Mucosa of descending colon (tissue), 3 donors: ENCODE measurements around the gene MBD3L1. TPM values are rescaled to one million over a fixed set of nuclear protein-coding genes. Genes with fewer than 3 reads are reported as not detected.

Source experiments
- ATAC-seq: fragments of 200-7000 bp; cut with Tn5 transposase; one replicate; pipeline ENCODE4 v1.9.1; 2020; ENCODE audit warnings: mild to moderate bottlenecking, moderate library complexity
- DNase-seq, 3 donors: peaks; one replicate each; pipeline ENCODE4 v3.0.0-alpha.2; 2020
- H3K36me3 ChIP-seq: fragments of 200-600 bp; one replicate; pipeline ENCODE4 v1.8.0; 2021; ENCODE audit warnings: low read depth, mild to moderate bottlenecking
- H3K4me1 ChIP-seq: fragments of 200-600 bp; one replicate; pipeline ENCODE4 v1.8.0; 2021; ENCODE audit warnings: low read depth, mild to moderate bottlenecking
- H3K4me3 ChIP-seq: fragments of 200-600 bp; one replicate; pipeline ENCODE4 v1.8.0; 2021; ENCODE audit warnings: mild to moderate bottlenecking
- H3K9me3 ChIP-seq: fragments of 200-600 bp; one replicate; pipeline ENCODE4 v1.8.0; 2021; ENCODE audit warnings: mild to moderate bottlenecking
- intact Hi-C, 2 donors: fragments of 100-400 bp; cut with DNase I in 1 of 2; cut with micrococcal nuclease in 1 of 2; formaldehyde crosslinking; loops; one replicate each; pipeline versions ENCODE4 v1.11.0 to v1.11.1; 2022; cut with DNase I, micrococcal nuclease
- total RNA-seq, 3 donors: library from RNA; stranded (reverse); fragmentation: NEBNext Ultra II Directional in 2 of 3; extraction: Animal tissue kit (Norgen Biotek cat#: 25700) in 2 of 3; gene quantifications; one replicate each; pipeline versions ENCODE4 v1.2.1 to v1.2.4, GENCODE V29; 2021 to 2023
- TF ChIP-seq, protein P1 (sequence below): fragments of 200-600 bp; IDR thresholded peaks from one replicate; pipeline ENCODE4 v1.8.0; 2022; ENCODE audit warnings: antibody characterized with exemption, mild to moderate bottlenecking
- donor health status: DM: no; HTN: no; CAD: no; lungs with moderate emphysema.
- donor health status: DM: no; HTN: no; CAD: no.
- donor health status: DM: no; HTN: yes; CAD: no.

The MBD3L1 gene
- total RNA-seq, 3 donors from 2014 or later = not detected

DNA sequence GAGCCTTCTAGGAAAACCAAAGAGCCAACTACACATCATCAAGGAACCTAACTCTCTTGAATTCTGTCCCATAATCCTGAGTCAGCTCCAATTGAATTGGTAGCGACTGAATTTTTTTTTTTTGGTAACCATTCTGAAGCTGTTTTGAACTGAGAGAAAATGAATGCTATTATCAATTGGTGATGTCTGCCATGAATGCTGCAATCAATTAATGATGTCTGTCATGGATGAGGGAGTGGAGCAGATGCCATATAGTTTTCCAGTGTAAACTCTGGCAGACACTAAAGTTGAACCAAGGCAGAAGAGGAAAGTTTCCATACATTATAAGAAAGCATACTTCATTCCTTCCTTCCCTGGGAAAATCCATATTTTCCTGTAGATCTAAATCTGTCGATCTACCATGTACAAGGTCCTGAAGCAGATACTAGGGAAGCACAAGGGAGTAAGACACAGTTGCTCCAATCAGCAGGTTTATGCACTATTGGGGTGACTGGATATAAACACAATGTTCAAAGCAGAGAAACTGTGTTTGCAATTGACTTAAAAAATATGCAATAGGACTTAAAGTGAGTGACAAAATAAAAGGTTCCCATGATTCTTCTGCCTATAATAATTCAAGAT lies 48.8 kb downstream of the MBD3L1 start:
- Histone ChIP-seq H3K4me3 (no peak overlapping the region), H3K4me1 (no peaks in the 10 kb centered on the region), H3K36me3 (no peaks in the 10 kb centered on the region), H3K9me3 (peaks cover 8% of the 10 kb centered on the region)
- DNase-seq (no peak), ATAC-seq (no peak)
- TF ChIP-seq, protein P1, sequence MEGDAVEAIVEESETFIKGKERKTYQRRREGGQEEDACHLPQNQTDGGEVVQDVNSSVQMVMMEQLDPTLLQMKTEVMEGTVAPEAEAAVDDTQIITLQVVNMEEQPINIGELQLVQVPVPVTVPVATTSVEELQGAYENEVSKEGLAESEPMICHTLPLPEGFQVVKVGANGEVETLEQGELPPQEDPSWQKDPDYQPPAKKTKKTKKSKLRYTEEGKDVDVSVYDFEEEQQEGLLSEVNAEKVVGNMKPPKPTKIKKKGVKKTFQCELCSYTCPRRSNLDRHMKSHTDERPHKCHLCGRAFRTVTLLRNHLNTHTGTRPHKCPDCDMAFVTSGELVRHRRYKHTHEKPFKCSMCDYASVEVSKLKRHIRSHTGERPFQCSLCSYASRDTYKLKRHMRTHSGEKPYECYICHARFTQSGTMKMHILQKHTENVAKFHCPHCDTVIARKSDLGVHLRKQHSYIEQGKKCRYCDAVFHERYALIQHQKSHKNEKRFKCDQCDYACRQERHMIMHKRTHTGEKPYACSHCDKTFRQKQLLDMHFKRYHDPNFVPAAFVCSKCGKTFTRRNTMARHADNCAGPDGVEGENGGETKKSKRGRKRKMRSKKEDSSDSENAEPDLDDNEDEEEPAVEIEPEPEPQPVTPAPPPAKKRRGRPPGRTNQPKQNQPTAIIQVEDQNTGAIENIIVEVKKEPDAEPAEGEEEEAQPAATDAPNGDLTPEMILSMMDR = no peak
- intact Hi-C loops = no loop called here

DNA sequence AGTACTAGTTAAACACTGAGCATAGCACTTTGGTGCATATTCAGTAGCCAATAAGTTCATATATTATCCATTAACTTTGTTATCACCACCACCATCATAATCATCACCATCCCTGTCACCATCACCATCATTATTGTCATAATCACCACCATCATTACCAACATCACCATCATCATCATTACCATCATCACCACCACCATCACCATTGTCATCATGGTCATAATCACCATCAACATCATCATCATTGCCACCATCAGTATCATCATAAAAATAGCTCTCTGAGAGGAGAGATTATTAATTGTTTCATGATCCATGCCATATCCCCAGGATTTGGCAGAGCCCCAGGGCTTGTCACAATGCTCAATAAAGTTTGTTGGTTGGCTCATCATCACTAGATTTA lies 49.3 kb downstream of the MBD3L1 start:
- Histone ChIP-seq H3K4me1 (no peaks in the 10 kb centered on the region), H3K36me3 (no peaks in the 10 kb centered on the region), H3K4me3 (no peak overlapping the region), H3K9me3 (peaks cover 8% of the 10 kb centered on the region)
- ATAC-seq (no peak), DNase-seq (no peak)
- intact Hi-C loops = no loop called here
- TF ChIP-seq, protein P1 = no peak

DNA sequence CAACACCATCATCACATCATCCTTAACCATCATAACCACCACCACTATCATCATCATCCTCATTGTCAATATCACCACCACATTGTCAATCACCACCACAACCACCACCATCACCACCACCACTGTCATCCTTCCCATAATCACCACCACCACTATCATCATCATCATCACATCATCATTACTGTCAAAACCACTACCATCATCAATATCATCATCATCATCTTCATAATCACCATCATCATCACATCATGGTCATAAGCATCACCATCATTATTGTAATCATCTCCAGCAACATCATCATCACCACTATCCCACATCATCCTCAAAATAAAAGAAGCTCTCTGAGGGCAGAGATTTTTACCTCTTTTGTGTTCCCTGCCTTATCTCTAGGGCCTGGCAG lies 52.2 kb downstream of the MBD3L1 start:
- no peak for ATAC-seq
- H3K4me3 ChIP-seq = no peak overlapping the region

DNA sequence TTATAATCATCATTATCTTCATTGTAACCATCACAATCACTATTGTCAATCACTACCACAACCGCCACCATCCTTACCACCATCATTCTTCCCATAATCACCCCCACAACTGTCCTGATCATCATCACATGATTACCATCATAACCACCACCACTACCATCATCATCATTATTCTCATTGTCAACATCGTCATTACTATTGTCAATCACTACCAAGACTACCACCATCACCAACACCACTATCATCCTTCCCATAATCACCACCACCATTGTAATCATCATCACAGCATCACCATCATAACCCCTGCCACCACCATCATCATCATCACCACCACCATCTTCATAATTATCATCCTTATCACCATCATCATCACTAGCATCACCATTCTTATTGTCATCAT lies 55.2 kb downstream of the MBD3L1 start:
- Histone ChIP-seq H3K9me3 (peaks cover 4% of the 10 kb centered on the region), H3K4me1 (no peaks in the 10 kb centered on the region), H3K4me3 (no peak overlapping the region), H3K36me3 (no peaks in the 10 kb centered on the region)
- intact Hi-C loops = no loop called here
- DNase-seq (no peak), ATAC-seq (no peak)
- TF ChIP-seq, protein P1 = no peak

More for the DNA sequence above, 52.2 kb downstream of the MBD3L1 start:
- peaks cover 8% of the 10 kb centered on the region for H3K9me3 ChIP-seq
- intact Hi-C loops = no loop called here
- DNase-seq = no peak
- H3K36me3 ChIP-seq = no peaks in the 10 kb centered on the region
- no peaks in the 10 kb centered on the region for H3K4me1 ChIP-seq
- TF ChIP-seq, protein P1 = no peak

DNA sequence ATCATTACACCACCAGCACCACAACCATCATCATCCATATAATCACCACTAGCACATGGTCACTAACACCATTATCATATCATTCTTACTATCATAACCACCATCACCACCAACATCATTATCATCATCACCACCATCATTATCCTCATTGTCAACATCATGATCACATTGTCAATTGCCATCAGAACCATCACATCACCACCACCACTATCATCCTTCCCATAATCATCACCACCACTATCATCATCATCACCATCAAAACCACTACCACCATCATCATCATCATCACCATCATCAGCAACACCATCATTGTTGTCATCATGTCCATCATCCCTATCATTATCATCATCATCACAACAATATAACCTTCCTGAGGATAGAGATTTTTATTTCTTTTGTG lies 58.1 kb downstream of the MBD3L1 start:
- no peak for ATAC-seq
- no peak overlapping the region for H3K4me3 ChIP-seq
- intact Hi-C loops = no loop called here
- H3K4me1 ChIP-seq = no peaks in the 10 kb centered on the region
- no peaks in the 10 kb centered on the region for H3K9me3 ChIP-seq
- DNase-seq = no peak
- H3K36me3 ChIP-seq = no peaks in the 10 kb centered on the region
- TF ChIP-seq, protein P1 = no peak

Other genes with a start within 250 kb of the MBD3L1 start
- gene ADAMTS10, start 221.7 kb upstream of the MBD3L1 start, total RNA-seq = 10 to 100 TPM in 1 of 3 donors, 1 to 10 TPM in 2; 4.6 to 23.5 (median 7.1) TPM
- not detected for gene NFILZ, start 201.7 kb upstream of the MBD3L1 start, total RNA-seq
- not detected for gene ACTL9, start 133.6 kb upstream of the MBD3L1 start, total RNA-seq
- not detected for gene OR2Z1, start 110.7 kb upstream of the MBD3L1 start, total RNA-seq
- 10 to 100 TPM; 19.1 to 28.6 (median 25.5) TPM for gene ZNF558, start 73 bp upstream of the MBD3L1 start, total RNA-seq
- gene MUC16, start 178.0 kb downstream of the MBD3L1 start, total RNA-seq = under 1 TPM in 2 of 3 donors, not detected in 1; under 0.01 TPM